NCI-H146 treated with DMSO at 0.1 percent for 48 hours (cell line): ENCODE data around the gene CCDC85A.
A peak's percentile ranks its signal among the peaks of the same experiment; 100 is the strongest.
"Not testable (repeated sequence)": the region's sequence is repeated elsewhere in the genome, so short reads cannot be mapped to it uniquely, and the experiment has no call there.

Experiments
- DNase-seq: peaks from one replicate; lab custom pipeline; 2025; ENCODE audit not compliant: unreplicated experiment; lab: John Stamatoyannopoulos, UW

Gene CCDC85A

GRCh38 chr2:56183643-56184499 lies at the start of gene CCDC85A:
CCDC85A (plus strand) TSS chr2:56183990; CDS start chr2:56184625, 635 bp downstream.
- peak; percentile 71 for DNase-seq

- no peak for DNase-seq
Observed at GRCh38 chr2:56134861-56135260, 48.9 kb upstream of the CCDC85A start.

- not testable (repeated sequence) for DNase-seq
Observed at GRCh38 chr2:56142497-56143061, 41.2 kb upstream of the CCDC85A start.

GRCh38 chr2:56147907-56148306 lies 35.9 kb upstream of the CCDC85A start:
- DNase-seq = no peak

- no peak for DNase-seq
Observed at GRCh38 chr2:56148825-56149224, 35.0 kb upstream of the CCDC85A start.

- no peak for DNase-seq
Observed at GRCh38 chr2:56151841-56152240, 31.9 kb upstream of the CCDC85A start.

GRCh38 chr2:56155188-56155587 lies 28.6 kb upstream of the CCDC85A start:
- no peak for DNase-seq

GRCh38 chr2:56159875-56160274 lies 23.9 kb upstream of the CCDC85A start:
- DNase-seq = not testable (repeated sequence)

GRCh38 chr2:56167616-56168562 lies 15.9 kb upstream of the CCDC85A start:
- DNase-seq = no peak

- no peak for DNase-seq
Observed at GRCh38 chr2:56169521-56169920, 14.3 kb upstream of the CCDC85A start.

- DNase-seq = no peak
Observed at GRCh38 chr2:56170504-56170903, 13.3 kb upstream of the CCDC85A start.

- no peak for DNase-seq
Observed at GRCh38 chr2:56170988-56171387, 12.8 kb upstream of the CCDC85A start.

- no peak for DNase-seq
Observed at GRCh38 chr2:56175779-56176178, 8.0 kb upstream of the CCDC85A start.

- DNase-seq = no peak
Observed at GRCh38 chr2:56177420-56178220, 6.2 kb upstream of the CCDC85A start.

- no peak for DNase-seq
Observed at GRCh38 chr2:56179931-56180330, 3.9 kb upstream of the CCDC85A start.

- no peak for DNase-seq
Observed at GRCh38 chr2:56182420-56182819, 1.4 kb upstream of the CCDC85A start.

GRCh38 chr2:56184500-56185011 lies 766 bp downstream of the CCDC85A start:
- no peak for DNase-seq

- no peak for DNase-seq
Observed at GRCh38 chr2:56185101-56185581, 1.4 kb downstream of the CCDC85A start.

GRCh38 chr2:56185582-56186046 lies 1.8 kb downstream of the CCDC85A start:
- DNase-seq = no peak

GRCh38 chr2:56191617-56192016 lies 7.8 kb downstream of the CCDC85A start:
- no peak for DNase-seq
